CD4-positive, alpha-beta T cell treated with Interleukin-2 at 100 ng/mL for 4 hours (primary cell): ENCODE results near the gene CEBPB.
"Not testable (repeated sequence)": the region's sequence is repeated elsewhere in the genome, so short reads cannot be mapped to it uniquely, and the experiment has no call there.

ENCODE experiments used
- DNase-seq: peaks from one replicate; pipeline ENCODE4 v3.0.0-alpha.2; 2020; ENCODE audit warnings: low spot score

The CEBPB gene

DNA sequence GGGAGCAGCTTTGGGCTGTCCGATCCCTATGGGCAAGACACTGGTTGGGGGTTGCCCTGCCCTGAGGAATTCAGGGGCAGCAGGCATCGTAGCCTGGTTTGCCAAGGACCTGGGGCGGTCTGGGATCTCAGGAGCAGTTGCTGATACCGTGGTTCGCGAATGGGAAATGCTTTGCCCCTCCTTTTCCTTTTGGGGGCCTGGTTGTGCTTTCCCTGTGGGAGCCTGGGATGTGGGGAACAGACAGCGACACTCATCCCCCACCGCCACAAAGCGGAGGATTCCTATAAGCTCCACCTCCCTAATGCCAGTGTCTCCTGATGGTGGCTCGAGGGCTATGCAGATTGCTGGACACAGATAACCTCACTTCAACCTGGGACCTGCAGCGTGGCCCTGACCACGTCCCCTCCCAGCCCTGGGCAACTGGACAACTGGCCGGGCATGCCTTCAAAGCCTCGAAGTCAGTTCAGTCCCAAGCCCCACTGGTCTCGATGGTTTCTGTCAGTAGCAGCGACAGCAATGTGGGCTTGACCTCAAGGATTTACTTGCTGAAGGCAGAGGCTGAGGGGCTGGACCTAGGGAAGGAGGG lies 3.3 kb downstream of the CEBPB start:
- DNase-seq: no peak

DNA sequence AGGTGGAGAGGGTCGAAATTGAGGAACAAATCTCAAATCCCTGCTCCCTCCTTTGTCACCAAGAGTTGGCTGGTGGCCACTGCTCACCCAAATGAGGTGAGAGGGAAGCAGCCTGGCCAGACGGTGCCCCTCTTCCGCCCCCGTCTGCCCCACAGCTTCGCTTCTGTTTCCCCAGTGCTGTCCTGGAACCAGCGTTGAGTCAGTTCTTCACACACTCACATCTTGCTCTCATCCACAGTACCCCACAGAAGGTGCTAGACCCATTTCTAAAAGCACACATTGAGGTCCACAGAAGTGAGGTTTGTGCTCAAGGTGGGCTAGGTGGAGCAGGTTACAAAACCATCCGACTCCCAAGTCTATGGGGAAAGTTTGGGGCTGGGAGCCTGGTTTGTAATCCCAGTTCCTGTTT lies 3.8 kb downstream of the CEBPB start:
- DNase-seq: no peak

DNA sequence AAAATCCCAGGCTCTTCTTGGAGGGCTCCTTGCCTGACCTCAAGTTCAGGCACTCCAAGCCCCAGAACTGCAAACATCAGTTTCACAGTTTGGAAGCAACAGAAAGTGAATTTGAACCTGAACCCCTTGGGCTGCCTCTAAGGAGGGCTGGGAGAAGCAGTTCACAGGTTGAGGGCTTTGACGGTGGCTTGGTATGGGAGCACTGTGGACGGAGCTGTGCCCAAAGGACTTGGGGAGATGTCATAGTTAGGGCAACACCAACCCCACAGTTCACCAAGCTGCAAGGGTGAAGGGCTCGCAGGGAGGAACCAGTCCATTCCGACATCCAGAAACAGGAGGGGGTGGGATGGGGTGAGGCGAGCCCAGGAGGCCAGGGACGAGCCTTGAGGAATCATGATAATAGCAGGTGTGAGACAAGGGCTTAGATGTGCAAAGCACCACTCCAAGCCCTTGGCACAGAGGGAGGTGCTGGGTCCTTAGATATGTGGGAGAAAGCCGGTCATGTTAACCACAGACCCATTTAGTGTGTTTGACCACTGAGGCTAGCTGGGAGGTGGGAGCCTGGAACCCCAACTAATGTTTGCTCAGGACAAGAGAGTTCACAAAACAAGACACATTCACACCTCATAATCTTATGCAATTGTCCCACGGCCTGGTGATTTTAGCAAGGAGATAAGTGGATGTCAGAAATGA lies 4.3 kb downstream of the CEBPB start:
- no peak for DNase-seq

DNA sequence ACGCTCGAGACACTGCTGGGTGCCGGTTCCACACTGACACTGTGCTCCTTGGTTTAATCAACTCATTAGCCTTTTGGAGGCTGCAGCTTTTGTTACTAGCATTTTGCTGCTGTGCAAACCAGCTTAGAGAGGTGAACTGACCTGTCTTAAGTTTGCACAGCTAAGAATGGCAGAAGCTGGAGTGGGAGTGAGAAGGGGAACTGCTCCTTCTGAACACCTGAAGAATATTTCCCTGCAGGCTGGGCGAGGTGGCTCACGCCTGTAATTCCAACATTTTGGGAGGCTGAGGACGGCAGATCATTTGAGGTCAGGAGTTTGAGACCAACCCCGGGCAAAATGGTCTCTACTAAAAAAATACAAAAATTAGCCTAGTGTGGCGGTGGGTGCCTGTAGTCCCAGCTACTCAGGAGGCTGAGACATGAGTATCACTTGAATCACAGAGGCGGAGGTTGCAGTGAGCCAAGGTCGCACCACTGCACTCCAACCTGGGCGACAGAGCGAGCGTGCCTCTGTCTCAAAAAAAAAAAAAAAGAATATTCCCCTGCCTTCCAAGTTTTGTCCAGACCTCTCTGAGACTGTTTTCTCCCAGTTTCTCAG lies 5.0 kb downstream of the CEBPB start:
- no peak for DNase-seq

DNA sequence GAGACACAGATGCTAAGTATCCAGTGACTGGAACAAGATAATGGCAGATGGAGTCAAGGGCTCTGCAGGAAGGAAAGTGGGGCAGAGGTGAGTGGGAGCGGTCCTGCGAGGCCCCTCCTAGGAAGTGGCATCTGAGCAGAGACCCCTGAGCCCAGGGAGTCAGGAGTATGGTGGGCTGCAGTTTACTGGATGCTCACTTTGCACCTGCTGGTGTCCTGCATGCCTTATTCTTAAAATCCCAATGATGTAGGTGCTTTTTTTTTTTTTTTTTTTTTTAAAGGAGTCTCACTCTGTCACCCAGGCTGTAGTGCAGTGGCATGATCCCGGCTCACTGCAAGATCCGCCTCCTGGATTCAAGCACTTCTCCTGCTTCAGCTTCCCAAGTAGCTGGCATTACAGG lies 5.6 kb downstream of the CEBPB start:
- no peak for DNase-seq

DNA sequence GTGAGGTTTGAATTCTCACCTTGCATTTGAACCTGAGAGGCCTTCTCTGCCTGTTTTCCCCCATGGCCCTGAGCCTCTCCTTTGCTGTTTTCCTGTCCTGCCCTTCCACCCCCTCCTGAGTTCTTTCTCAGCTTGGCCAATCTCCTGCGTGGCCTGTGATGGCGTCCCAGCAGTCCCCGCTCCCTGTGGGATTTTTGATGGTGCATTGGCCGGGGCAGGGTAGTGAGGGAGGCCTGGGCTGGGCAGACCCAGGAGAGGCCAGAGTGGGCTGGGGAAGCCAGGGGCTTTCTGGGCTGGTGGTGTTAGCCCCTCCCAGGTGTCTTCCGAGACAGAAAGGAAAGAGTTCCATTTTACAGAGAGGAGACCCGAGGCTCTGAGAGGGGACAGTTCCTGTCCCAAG lies 6.3 kb downstream of the CEBPB start:
- no peak for DNase-seq

DNA sequence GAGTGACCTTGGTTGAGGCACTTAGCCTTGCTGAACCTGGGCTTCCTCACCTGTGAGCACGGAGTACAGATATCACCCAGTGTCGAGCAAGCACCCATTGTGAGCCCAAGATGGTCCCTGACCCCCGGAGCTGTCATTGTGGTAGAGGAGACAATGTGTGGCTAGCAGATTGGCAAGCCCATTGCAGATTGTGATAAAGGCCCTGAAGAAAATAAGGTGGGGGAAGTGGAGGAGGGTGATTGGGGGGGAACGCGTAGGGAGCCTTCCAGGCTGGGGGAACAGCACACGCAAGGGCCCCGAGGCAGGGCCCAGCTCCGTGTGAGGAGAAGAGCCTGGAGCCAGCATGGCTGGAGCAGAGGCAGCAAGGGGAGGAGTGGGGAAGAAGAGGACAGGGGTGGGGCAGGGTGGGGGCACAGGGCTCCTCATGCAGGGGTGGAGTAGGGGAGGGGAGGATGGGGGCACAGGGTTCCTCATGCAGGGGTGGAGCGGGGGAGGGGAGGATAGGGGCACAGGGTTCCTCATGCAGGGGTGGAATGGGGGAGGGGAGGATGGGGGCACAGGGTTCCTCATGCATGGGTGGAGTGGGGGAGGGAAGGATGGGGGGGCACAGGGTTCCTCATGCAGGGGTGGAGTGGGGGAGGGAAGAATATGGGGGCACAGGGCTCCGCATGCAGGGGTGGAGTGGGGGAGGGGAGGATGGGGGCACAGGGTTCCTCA lies 7.0 kb downstream of the CEBPB start:
- no peak for DNase-seq

DNA sequence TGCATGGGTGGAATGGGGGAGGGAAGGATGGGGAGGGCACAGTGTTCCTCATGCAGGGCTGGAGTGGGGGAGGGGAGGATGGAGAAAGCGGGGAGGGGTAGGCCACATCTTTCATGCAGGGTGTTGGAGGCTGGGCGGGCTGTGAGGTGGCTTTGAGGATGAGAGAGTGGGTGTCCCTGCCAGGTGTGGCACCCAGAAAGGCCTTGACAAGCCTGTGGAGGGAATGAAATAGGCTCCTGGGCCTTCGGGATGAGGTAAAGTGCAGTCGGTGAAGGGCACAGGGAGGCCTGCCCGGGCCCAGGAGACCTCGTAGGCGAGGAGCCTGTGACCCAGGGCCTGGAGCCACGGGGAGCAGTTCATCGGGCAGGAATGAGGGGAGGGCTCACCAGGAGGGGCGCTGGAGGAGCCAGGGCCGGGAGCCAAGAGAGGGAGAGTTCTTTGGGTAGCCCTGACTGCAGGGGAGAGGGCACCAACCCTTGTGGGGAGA lies 7.6 kb downstream of the CEBPB start:
- no peak for DNase-seq

DNA sequence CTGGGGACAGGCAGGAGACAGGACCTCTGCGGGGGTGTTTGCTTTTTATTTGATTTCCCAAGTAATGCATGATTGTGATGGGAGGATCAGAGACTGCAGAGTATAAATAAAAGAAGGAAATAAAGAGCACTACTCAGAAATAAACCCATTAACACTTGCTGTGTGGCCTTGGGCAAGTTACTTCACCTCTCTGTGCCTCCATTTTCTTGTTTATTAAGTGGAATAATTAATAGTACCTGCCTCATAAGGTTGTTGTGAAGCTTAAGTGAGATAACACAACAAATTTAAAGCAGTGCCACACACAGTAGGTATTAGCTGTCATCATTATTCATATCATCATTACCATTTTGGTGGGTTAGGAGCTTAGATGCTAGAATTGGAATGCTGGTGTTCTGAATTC lies 8.1 kb downstream of the CEBPB start:
- DNase-seq: no peak

DNA sequence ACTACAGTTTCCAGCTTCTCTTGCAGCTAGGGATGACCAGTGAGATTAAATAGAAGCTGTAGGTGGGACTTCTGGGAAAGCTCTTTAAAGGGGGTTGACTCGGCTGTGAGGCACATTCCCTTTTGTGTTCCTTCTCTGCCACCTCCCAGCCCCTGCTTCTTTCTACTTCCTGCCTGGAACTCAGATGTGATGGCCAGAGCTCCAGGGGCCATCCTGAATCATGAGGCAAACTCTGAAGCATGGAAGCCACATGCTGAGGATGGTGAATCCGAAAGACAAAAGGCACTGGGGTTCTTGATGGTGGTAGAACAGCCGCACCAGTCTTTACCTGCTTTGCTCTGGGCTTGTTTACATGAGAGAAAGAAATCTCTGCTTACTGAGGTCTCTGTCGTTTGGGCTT lies 9.1 kb downstream of the CEBPB start:
- DNase-seq: no peak

DNA sequence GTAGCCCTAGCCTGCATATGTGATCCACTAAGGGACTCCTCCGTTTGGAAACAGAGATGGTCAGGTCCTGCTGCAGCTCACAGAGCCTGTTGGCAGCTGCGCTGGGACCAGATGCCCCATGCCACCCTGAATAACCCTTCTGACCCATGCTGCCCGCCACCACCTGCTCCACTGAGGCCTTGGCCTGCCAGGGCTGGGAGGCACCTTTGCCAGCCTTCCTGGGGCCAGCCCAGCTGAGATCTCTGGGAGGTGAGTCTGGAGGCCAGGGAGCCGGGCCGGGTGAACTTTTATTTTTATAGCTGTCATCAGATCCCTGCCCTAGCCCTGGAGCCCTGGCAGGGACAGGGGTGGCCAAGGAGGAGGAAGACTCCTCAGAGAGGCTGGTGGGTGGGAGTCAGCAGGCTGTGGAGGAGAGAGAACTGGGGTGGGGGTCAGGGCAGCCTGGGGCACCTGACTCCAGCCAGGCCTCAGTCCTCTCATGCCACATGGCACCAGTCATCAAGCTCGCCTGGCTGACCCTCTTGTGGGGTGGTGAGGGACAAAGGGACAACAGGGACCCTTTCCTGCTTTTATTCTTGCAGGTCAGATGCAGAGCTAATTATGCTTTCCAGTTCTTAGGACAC lies 10.0 kb downstream of the CEBPB start:
- DNase-seq: no peak

DNA sequence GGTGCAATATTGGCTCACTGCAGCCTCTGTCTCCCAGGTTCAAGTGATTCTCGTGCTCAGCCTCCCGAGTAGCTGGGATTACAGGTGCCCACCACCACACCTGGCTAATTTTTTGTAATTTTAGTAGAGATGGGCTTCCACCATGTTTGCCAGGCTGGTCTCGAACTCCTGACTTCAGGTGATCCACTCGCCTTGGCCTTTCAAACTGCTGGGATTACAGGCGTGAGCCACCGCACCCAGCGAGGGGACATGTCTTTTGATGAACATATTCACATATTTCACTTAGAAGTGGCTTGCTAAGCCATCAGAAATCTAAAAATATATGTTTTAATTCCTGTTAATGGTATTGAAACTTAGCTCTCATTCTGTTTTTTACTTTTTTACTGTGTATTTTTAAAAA lies 11.1 kb downstream of the CEBPB start:
- DNase-seq: not testable (repeated sequence)

DNA sequence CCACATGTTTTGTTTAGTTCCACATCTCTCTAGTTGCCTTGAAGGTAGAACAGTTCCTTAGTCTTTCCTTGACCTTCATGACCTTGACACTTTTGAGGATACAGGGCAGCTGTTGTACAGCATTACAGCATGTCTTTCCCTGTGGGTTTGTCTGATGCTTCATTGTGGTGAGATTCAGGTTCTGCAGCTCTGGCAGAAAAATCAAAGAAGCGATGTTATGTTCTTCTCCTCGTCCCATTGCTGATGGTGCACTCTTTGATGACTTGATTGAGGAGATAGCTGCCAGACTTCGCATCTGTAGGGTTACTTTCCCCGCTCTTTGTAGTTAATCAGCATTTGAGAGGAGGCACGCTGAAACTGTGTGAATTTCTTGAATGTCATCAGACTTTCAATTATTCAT lies 12.0 kb downstream of the CEBPB start:
- no peak for DNase-seq

DNA sequence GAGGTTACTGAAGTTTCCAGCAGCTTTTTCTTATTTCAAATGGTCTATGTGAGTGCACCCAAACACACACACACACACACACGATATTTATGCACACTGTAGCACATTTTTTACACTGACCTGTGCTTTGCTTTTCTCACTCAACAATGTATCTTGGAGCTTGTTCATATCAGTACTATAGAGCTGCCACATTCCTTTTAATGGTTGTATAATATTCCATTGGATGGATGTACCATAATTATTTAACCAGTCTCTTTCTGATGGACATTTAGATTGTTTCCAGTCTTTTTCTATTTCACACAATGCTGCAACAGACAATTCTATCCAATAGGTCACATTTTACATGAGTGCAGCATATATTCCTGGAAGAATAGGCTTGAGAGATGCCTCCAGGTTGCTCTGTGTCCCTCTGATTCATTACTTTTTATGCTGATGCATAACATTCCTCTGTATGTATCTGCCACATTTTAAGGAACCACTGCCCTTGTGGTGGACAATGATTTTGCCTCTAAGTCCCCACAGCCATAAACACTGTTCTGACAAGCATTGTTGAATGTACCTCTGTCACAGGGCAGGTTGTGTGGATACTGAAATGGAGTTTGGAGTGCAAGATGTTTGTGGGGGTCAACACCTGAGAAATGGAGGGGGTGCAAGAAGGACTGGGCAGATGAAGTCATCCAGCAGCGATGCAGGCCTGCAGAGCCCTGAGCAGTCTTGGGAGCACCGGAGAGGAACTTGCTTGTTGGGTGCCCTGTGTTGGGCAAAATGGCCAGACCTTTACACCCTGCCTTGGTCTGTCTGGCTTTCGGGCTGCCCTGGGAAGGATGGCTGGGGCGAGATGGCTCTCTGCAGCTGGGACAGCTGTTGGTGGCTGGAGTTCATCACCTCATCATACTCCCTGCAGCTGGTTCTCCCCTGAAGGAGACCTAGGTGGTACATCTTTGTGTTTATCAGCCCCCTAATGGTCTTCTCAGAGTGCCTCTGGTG lies 13.6 kb downstream of the CEBPB start:
- DNase-seq: no peak

DNA sequence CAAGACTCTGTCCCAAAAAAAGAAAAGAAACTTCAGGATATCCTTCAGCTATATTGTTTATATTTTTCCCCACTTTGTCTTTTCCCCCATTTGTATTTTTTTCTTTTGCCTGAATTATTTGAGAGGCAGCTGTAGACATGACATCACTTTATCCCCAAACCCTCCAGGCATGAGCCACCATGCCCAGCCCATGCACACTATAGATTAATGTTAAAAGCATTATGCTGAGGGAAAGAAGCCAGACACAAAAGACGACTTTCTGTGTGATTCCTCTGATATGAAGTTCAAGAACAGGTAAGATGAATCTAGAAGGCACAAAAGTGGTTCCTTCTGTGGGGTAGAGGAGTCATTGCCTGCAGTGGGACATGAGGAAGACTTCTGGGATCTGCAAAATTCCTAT lies 16.4 kb downstream of the CEBPB start:
- no peak for DNase-seq

DNA sequence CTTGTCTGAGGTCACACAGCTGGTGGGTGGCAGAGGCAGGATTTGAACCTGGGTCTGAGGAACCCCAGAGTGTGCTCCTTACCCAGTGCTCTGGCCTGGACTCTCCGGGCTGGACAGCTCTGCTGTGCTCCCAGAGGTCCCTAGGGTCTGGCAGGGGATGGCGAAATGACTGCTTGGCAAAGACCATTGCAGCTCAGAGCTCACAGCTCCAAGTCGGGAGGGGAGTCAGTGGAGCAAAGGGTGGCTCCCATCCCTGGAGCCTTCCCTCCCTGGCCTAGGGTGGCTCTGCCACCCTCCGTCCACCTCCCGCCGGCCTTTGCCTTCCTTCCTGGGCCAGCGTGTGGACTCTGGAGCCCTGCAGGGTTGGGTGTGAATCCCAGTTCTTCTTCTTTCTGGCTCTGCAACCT lies 17.5 kb downstream of the CEBPB start:
- DNase-seq: no peak

DNA sequence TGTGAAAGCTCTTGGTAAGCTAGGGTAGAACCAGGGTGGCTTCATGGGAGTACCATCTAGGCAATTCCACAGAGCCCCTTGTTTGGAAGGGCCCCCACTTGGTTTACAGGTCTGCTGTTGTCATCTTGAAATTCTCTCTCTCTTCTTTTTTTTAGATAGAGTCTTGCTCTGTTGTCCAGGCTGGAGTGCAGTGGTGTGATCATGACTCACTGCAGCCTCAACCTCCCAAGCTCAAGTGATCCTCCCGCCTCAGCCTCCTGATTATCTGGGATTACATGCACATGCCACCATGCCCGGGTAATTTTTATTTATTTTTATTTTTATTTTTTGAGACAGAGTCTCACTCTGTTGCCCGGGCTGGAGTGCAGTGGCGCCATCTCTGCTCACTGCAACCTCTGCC lies 18.2 kb downstream of the CEBPB start:
- not testable (repeated sequence) for DNase-seq

DNA sequence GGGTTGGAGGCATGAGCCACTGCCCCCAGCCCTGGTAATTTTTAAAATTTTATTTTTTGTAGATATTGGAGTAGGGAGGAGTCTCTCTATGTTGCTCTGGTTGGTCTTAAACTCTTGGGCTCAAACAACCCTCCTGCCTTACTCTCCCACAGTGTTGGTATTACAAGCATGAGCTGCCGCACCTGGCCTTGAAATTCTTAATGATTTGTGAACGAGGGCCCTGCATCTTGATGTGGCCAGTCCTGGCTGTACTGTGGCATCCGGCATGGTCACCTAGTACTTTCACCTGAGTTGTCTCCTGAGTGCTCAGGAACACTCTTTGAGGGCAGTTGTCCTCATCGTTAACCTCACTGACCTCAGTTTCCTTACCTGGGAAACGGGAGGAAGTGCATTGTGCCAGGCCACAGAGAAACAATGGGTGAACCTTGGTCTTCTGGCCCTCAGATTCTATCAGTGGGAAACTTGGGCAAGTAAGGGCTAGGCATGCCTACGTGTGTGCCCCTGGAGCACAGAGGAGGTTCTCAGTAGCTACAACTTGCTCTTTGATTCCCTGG lies 19.5 kb downstream of the CEBPB start:
- no peak for DNase-seq

DNA sequence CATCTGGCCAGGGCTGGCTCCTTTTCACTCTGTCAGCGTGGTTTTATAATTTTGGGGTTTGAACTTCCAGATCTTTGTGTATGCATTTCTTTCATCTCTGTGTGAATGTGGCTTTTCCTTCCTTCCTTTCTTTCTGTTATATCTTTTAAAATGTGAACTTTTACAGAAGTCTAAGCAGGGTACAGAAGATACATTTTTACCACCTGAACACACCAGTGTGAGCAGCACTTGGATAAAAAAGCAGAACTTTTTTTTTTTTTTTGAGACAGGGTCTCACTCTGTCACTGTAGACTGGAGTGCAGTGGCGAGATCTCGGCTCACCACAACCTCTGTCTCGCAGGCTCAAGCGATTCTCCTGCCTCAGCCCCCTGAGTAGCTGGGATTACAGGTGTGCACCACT lies 20.5 kb downstream of the CEBPB start:
- no peak for DNase-seq

DNA sequence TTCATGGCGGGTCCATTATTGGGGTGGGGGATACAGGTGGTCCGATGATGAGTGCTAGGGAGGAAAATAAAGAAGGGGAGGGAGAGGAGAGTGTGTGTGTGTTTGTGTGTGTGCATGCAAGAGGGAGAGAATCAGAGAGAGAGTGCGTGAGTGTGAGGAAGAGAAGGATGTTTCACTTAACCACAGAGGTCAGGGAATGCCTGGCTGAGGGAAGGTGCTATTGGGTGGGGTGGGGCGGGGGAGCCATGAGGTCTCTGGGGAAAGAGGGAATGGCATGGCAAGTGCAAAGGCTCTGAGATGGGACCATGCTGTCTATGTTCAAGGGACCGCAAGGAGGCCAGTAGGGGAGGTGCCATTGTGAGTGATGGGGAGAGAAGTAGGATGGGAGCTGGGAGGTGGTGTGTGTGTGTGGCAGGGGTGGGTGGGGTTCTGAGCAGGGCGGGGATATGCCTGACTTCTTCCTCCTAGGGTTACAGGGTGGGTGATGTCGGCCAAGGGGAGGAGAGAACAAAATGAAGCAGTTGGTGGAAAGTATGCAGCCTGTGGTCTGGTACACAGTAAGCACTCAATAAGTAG lies 23.0 kb downstream of the CEBPB start:
- DNase-seq: no peak
